Measurements from ENCODE around the gene TTN.

The TTN gene

DNA sequence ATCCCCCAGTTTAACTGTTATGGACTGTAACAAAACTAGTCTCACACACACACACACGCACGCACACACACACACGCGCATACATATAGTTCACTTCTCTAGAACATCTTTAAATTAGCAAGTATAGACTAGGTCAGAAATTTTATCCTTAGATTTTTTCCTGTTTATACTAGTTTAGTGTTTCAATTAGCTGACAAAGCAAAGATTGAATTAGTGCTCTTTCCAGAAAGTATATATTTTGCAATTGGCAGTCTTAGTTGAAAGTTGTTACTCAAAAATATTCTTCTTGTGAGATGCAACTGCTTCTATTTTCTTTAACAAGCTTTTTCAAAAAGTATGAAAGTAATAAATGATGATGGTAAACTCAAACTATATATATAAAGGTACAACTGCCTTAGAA is 304.5 kb downstream of the TTN start:
- TF ChIP-seq TAF1 (IDR thresholded peaks at IDR 0.05; ENCODE audit: borderline replicate concordance, low read depth, low read length) (no peak), POLR2A (IDR thresholded peaks at IDR 0.05; ENCODE audit: low read depth, low read length) (no peak), POLR2AphosphoS5 (IDR thresholded peaks at IDR 0.05; ENCODE audit: low read depth, low read length) (no peak)
- FAIRE-seq (no peak), DNase-seq (ENCODE audit: insufficient read length) (no peak)

DNA sequence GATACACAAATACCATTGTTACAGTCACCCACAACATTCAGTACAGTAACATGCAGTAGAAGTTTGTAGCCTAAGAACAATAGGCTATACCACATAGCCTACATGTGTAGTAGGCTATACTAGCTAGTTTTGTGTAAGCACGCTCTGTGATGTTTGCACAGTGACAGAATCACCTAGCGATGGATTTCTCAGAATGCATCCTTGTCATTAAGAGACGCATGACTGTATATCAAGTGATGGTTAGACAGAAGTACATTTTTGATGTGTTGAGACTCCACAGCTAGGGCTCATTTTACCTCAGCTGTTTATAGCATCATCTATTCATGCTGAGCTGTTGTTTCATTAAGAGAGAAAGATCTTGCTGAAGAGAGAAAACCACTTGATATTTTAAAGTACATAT is 307.6 kb downstream of the TTN start:
- DNase-seq (ENCODE audit: insufficient read length) (no peak), FAIRE-seq (no peak)

GRCh38 chr2:178498137-178498536 is 309.1 kb downstream of the TTN start:
- no peak for TF ChIP-seq POLR2AphosphoS5 (IDR thresholded peaks at IDR 0.05; ENCODE audit: low read depth, low read length)
- TF ChIP-seq POLR2A (IDR thresholded peaks at IDR 0.05; ENCODE audit: low read depth, low read length), result no peak
- TF ChIP-seq TAF1 (IDR thresholded peaks at IDR 0.05; ENCODE audit: borderline replicate concordance, low read depth, low read length), result no peak
- no peak for DNase-seq (ENCODE audit: insufficient read length)
- FAIRE-seq, result peak; percentile 62

More for the DNA sequence above, 307.6 kb downstream of the TTN start:
- TF ChIP-seq TAF1 (IDR thresholded peaks at IDR 0.05; ENCODE audit: borderline replicate concordance, low read depth, low read length), result no peak
- no peak for TF ChIP-seq POLR2AphosphoS5 (IDR thresholded peaks at IDR 0.05; ENCODE audit: low read depth, low read length)
- no peak for TF ChIP-seq POLR2A (IDR thresholded peaks at IDR 0.05; ENCODE audit: low read depth, low read length)

DNA sequence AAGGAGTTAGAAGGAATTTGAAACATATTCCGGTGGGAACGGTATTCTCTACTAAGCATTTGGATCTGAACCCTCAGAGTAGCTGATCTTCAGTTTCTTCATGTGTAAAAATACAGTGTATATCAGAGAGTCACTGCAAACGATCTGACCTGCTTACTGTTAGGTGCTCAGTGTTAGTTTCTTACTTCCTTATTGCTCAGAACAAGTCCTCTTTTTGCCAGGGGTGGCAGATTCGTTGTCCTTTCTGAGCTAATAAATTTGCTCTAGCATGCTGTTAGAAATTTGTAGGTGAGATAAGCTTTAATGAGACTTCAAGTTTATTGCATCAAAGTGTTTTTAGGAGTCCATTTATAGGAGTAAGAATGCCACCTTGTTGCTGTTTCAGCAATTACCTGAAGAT is 311.2 kb downstream of the TTN start:
- no peak for FAIRE-seq

DNA sequence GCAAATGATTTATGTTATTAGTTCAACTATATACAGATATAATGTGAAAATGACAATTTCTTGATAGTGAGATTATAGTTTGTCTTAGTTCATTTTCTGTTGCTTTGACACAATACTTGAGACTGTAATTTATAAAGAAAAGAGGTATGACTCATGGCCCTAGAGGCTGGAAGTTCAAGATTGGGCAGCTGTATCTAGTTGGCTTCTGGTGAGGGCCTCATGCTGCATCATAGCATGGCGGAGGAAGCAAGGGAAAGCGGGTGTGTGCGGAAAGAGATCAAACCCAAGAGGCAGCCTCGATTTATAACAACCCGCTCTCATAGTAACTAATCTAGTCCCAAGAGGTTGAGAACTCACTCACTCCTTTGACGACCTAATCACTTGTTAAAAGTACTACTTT is 315.6 kb downstream of the TTN start:
- TF ChIP-seq POLR2A (IDR thresholded peaks at IDR 0.05; ENCODE audit: low read depth, low read length) (no peak), TAF1 (IDR thresholded peaks at IDR 0.05; ENCODE audit: borderline replicate concordance, low read depth, low read length) (no peak), POLR2AphosphoS5 (IDR thresholded peaks at IDR 0.05; ENCODE audit: low read depth, low read length) (no peak)
- no peak for DNase-seq (ENCODE audit: insufficient read length)
- FAIRE-seq, result peak; percentile 14

More for the DNA sequence above, 311.2 kb downstream of the TTN start:
- TF ChIP-seq POLR2AphosphoS5 (IDR thresholded peaks at IDR 0.05; ENCODE audit: low read depth, low read length) (no peak), POLR2A (IDR thresholded peaks at IDR 0.05; ENCODE audit: low read depth, low read length) (no peak), TAF1 (IDR thresholded peaks at IDR 0.05; ENCODE audit: borderline replicate concordance, low read depth, low read length) (no peak)
- no peak for DNase-seq (ENCODE audit: insufficient read length)

DNA sequence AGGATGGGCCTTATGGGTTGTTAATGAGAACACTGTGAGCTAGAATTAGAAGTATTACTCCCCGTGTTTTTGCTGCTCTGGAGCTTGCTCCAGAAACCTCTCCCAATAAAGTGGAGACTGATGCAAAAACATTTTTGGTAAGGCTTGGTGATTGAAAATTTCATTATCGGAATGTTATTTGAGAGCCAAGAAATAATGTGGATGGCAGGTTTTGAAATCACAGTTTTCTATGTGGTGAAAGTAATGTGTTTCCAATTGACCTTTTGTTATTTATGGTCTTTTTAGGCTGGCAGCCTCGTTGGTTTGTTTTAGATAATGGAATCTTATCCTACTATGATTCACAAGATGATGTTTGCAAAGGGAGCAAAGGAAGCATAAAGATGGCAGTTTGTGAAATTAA is 321.9 kb downstream of the TTN start:
- FAIRE-seq (no peak), DNase-seq (ENCODE audit: insufficient read length) (no peak)
- TF ChIP-seq POLR2AphosphoS5 (IDR thresholded peaks at IDR 0.05; ENCODE audit: low read depth, low read length) (no peak), POLR2A (IDR thresholded peaks at IDR 0.05; ENCODE audit: low read depth, low read length) (no peak), TAF1 (IDR thresholded peaks at IDR 0.05; ENCODE audit: borderline replicate concordance, low read depth, low read length) (no peak)

DNA sequence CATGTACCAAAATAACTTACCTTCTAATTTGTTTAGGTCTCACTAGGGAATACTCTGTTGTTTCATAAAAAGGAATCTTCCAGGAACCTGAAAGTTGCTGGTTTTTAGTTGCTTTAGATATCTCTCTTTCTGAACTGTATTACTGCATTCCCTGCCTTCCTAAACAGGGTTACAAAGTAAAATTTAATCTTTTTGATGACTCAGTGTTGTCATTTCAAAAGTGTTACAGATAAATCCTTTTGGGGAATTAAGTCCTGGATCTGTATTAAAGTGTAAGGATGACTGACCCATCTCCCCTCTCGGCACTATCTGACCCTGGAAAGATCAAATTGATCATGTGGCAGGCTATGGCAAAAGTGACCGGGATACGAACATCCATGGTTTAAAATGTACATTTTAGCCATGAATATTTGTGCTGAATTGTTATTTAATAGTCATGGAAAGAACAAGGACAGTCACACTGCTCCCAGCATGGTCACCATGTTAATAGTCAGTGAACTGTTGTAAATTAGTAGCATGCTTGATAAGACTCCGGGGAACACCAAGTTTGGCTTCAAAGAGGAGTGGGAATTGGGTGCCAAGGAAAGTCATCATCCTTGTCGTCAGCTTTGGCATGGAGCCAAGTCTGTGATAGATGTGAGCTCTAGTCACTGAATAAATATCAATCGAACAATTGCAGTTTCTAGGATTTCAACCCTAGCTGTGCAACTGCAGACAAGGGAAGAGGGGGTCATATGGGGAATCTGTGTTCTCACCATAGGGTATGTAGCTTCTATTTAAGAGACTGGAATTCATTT is 322.8 kb downstream of the TTN start:
- no peak for FAIRE-seq
- TF ChIP-seq TAF1 (IDR thresholded peaks at IDR 0.05; ENCODE audit: borderline replicate concordance, low read depth, low read length) (no peak), POLR2A (IDR thresholded peaks at IDR 0.05; ENCODE audit: low read depth, low read length) (no peak), POLR2AphosphoS5 (IDR thresholded peaks at IDR 0.05; ENCODE audit: low read depth, low read length) (no peak)
- no peak for DNase-seq (ENCODE audit: insufficient read length)

DNA sequence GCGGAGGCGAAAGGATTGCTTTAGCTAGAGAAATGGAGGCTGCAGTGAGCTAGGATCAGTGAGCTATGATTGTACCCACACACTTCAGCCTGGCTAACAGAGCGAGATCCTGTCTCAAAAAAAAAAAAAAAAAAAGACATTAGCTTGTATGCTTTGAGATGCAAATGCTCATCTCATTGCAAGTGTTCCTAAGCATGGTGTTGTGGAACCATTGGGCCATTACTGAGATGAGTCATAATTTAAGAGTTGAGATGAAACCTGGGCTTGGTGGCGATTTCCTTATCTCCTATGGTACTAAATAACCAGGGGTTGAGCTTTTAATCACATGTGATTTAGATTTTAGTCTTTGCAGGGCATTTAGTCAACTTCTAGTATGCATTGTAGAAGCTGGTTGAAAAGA is 324.8 kb downstream of the TTN start:
- no peak for DNase-seq (ENCODE audit: insufficient read length)
- TF ChIP-seq TAF1 (IDR thresholded peaks at IDR 0.05; ENCODE audit: borderline replicate concordance, low read depth, low read length) (no peak), POLR2AphosphoS5 (IDR thresholded peaks at IDR 0.05; ENCODE audit: low read depth, low read length) (no peak), POLR2A (IDR thresholded peaks at IDR 0.05; ENCODE audit: low read depth, low read length) (no peak)
- peak; percentile 9 for FAIRE-seq

DNA sequence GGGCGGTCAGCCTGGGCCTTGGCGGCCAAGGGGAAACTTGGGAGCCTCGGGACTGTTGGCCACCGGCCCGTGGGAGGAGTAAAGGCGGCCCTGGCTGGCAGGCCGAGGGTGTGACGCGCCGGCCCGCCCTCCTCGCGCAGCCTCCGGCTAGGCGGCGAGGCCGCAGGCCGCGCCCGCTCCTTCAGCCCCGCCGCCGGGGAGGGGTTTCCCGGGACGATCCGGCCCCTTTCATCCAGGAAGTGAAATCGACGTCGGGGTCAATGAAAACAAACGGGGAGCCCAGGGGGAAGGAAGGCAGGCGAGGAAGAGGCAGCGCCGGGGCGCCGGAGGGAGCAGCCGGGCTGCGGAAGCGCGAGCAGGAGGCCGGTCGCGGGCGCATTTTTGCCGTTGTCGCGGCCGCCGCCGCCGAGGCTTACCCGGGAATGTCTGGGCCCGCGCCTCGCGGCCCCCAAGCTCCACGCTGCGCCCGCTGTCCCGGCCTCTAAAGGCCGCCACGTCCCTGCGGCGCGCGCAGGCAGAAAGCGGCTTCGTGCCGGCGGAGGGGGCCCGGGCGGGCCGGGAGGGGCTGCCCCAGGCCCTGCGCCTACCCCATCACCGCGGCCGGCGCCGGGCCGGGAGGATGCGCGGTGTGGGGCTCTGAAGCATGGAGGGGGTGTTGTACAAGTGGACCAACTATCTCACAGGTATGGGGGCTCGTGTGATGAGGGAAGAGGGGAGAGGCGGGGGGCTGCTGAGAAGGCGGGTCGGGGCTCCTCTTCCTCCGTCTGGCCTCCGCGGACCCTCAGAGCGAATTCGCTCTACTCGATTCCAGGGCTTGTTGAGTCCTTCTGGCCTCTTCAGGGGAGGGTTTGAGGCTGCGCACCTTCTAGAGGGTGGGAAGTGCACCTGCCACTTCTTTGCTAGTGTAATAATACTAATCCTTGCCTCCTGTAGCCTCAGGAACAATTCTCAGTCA is 326.7 kb downstream of the TTN start, which contains the start of gene PLEKHA3:
TSS of gene PLEKHA3 (plus strand) at position 231 of the 955 bp plus-strand sequence. CDS start at position 644, 413 bp downstream.
- peak; percentile 64 for DNase-seq (ENCODE audit: insufficient read length)
- TF ChIP-seq POLR2A (IDR thresholded peaks at IDR 0.05; ENCODE audit: low read depth, low read length) (peak; percentile 42; the same call in 1 of the 2 replicates), TAF1 (IDR thresholded peaks at IDR 0.05; ENCODE audit: borderline replicate concordance, low read depth, low read length) (no peak), POLR2AphosphoS5 (IDR thresholded peaks at IDR 0.05; ENCODE audit: low read depth, low read length) (no peak)
- FAIRE-seq, result peak; percentile 96

GRCh38 chr2:178479758-178480226 is 327.4 kb downstream of the TTN start:
- FAIRE-seq, result no peak
- DNase-seq (ENCODE audit: insufficient read length), result no peak
- no peak for TF ChIP-seq POLR2AphosphoS5 (IDR thresholded peaks at IDR 0.05; ENCODE audit: low read depth, low read length)
- no peak for TF ChIP-seq TAF1 (IDR thresholded peaks at IDR 0.05; ENCODE audit: borderline replicate concordance, low read depth, low read length)
- TF ChIP-seq POLR2A (IDR thresholded peaks at IDR 0.05; ENCODE audit: low read depth, low read length), result no peak

DNA sequence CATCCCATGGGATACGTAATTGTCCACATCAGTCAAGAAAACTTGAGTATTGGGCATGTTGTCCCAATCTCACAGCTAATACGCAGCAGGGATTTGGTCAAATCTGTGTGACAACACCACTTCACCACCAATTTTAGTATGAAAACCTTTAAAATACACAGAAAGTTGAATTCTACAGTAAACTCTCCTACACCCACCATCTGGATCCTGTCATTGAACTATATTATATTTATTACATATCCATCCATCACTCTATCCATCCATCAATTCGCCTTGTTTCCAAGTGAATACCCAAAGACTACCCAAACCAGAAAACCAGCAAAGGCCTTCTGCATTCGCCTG is 328.0 kb downstream of the TTN start:
- TF ChIP-seq POLR2AphosphoS5 (IDR thresholded peaks at IDR 0.05; ENCODE audit: low read depth, low read length) (no peak), TAF1 (IDR thresholded peaks at IDR 0.05; ENCODE audit: borderline replicate concordance, low read depth, low read length) (no peak), POLR2A (IDR thresholded peaks at IDR 0.05; ENCODE audit: low read depth, low read length) (no peak)
- FAIRE-seq (no peak), DNase-seq (ENCODE audit: insufficient read length) (no peak)
